ENCODE data around the gene APLN. TPM values are rescaled to one million over a fixed set of nuclear protein-coding genes. Genes with fewer than 3 reads are reported as not detected.

The APLN gene
- total RNA-seq, 1 donor from 2014 or later = 0.07 TPM

- intact Hi-C loops (cut with micrococcal nuclease) = no loop called here
These were observed 6.6 kb upstream of the APLN start for GRCh38 chrX:129661369-129661768.

GRCh38 chrX:129659861-129660260 is 5.1 kb upstream of the APLN start:
- intact Hi-C loops (cut with micrococcal nuclease) = loop anchor here (10.0 kb wide), 2 partner anchors 65 to 95 kb away; no protein-coding TSS in a partner anchor

DNA sequence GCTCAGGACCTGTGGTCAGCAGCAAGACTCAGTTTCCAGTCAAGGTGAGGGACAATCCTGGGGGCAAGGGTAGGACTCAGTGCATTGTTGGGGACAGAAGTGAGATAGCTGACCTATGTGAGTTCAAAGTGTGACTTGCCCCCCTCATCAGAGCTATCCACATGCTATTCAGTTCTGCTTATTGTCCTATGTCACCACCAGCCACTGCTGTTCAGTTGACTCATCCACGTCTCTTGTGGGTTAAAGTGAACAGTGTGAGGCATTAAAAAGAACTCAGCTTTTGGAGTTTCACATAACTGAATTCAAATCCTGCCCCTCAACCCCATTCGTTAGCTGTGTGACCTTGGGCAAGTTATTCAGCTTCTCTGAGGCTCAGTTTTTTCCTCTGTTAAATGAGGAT is 4.4 kb upstream of the APLN start:
- intact Hi-C loops (cut with micrococcal nuclease) = loop anchor here (10.0 kb wide), 2 partner anchors 66 to 96 kb away; no protein-coding TSS in a partner anchor

- intact Hi-C loops (cut with micrococcal nuclease) = loop anchor here (10.0 kb wide), 2 partner anchors 66 to 96 kb away; no protein-coding TSS in a partner anchor
These were observed 3.7 kb upstream of the APLN start for GRCh38 chrX:129658429-129658828.

- intact Hi-C loops (cut with micrococcal nuclease) = loop anchor here (2.0 to 10.0 kb wide), 3 partner anchors 69 to 167 kb away; no protein-coding TSS in a partner anchor
These were observed 942 bp upstream of the APLN start for GRCh38 chrX:129655547-129656249.

GRCh38 chrX:129653971-129654651 is 645 bp downstream of the APLN start:
- intact Hi-C loops (cut with micrococcal nuclease) = loop anchor here (2.0 to 10.0 kb wide), 3 partner anchors 71 to 169 kb away; no protein-coding TSS in a partner anchor

GRCh38 chrX:129653181-129653970 is 1.4 kb downstream of the APLN start:
- intact Hi-C loops (cut with micrococcal nuclease) = loop anchor here (10.0 kb wide), 2 partner anchors 71 to 101 kb away; no protein-coding TSS in a partner anchor

DNA sequence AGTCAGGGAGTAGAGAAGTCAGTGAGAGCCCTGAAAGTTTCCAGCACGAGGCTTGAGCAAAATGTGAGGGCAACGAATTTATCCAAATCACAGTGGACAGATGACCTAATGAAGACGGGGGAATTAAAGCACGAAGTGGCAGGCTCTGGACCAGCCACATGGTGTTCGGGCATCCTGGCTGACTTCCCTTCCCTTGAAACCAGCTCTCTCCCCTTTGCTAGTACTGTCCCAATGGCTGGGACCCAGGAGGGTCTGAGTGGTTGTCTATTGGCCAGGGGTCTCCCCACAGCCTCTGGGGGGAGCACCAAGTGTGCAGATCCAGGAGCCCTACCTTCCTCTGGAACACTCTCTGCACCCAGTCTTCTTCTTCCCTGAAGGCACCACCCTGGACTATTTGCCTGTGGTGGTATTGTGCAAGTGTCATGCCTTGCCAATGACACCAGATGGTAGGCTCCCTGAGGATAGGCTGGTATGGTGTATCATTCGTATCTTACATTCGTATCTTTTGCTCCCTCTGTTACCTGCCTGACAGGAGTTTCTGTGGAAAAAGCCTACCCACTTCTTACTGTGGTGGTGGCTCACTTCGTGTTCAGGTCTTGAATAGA is 2.1 kb downstream of the APLN start:
- intact Hi-C loops (cut with micrococcal nuclease) = loop anchor here (10.0 kb wide), 2 partner anchors 72 to 102 kb away; no protein-coding TSS in a partner anchor

- intact Hi-C loops (cut with micrococcal nuclease) = loop anchor here (10.0 kb wide), 2 partner anchors 73 to 103 kb away; no protein-coding TSS in a partner anchor
These were observed 2.8 kb downstream of the APLN start for GRCh38 chrX:129651756-129652564.

- intact Hi-C loops (cut with micrococcal nuclease) = loop anchor here (10.0 kb wide), 2 partner anchors 74 to 104 kb away; no protein-coding TSS in a partner anchor
These were observed 3.8 kb downstream of the APLN start for GRCh38 chrX:129650821-129651510.

DNA sequence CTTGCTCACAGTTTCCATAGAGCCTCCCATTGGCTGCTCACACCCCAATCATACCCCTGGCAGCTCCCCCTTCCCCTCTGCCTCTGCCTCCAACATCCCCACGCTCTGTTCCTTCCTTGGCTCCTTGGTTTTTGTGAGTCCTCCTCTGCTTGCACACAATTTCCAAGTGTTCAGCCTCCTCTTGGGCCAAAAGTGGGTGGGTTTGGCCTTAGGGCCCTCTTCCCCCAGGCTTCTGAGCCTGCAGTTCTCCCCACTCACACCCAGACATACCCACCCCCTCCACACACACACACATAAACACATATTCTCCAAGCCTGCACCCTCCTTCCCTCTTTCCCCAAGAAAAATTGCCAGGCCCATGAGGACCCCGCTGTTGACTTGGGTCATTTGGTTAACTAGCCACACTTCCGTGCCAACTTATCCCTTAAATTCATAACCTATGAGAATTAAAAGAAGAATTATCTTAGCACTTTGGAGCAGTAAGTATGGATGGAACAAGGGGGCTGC is 4.5 kb downstream of the APLN start:
- intact Hi-C loops (cut with micrococcal nuclease) = loop anchor here (10.0 kb wide), 2 partner anchors 75 to 105 kb away; no protein-coding TSS in a partner anchor

DNA sequence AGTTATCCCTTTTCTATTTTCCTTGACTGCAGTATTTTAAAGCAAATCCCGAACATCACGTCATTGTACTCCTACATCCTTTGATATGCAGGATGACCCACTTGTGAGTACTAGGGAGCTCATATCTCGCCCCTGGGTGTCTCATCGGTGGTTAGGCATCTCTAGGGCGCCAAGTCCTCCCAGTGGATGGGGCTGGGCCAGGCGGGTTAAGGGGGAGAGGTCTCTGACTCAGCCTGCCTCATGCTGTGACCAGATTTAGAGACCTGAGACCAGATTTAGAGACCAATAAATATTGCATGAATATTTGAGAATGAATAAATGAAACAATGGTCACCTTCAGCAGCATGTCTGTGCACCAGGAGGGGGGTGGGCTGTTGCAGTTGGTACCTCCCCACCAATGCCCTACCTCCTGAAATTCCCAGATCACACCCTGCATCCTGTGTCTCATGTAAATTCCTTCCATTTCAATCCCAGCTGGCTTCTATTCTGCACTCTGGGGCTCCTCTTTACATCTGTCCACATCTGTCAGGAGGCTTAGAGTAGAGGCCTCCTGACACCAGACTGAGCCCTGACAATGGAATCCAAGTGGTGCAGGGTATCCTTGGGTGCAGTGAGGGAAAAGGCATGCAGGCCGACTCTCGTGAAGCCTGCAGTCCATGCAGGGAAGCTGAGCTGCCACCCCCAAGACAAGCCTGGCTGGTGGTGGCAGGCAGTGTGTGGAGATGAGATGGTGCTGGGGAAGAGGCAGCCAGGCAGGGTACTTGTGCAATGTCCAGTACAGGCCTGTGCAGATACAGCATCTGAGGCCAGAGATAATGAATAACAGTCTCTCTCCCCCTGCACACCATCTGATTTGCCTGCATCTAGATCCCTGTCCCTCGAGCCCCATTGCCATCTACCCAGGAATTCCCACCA is 5.2 kb downstream of the APLN start:
- intact Hi-C loops (cut with micrococcal nuclease) = loop anchor here (10.0 kb wide), 2 partner anchors 75 to 105 kb away; no protein-coding TSS in a partner anchor

GRCh38 chrX:129648514-129649267 is 6.1 kb downstream of the APLN start:
- intact Hi-C loops (cut with micrococcal nuclease) = no loop called here

- intact Hi-C loops (cut with micrococcal nuclease) = no loop called here
These were observed 7.0 kb downstream of the APLN start for GRCh38 chrX:129647418-129648410.

DNA sequence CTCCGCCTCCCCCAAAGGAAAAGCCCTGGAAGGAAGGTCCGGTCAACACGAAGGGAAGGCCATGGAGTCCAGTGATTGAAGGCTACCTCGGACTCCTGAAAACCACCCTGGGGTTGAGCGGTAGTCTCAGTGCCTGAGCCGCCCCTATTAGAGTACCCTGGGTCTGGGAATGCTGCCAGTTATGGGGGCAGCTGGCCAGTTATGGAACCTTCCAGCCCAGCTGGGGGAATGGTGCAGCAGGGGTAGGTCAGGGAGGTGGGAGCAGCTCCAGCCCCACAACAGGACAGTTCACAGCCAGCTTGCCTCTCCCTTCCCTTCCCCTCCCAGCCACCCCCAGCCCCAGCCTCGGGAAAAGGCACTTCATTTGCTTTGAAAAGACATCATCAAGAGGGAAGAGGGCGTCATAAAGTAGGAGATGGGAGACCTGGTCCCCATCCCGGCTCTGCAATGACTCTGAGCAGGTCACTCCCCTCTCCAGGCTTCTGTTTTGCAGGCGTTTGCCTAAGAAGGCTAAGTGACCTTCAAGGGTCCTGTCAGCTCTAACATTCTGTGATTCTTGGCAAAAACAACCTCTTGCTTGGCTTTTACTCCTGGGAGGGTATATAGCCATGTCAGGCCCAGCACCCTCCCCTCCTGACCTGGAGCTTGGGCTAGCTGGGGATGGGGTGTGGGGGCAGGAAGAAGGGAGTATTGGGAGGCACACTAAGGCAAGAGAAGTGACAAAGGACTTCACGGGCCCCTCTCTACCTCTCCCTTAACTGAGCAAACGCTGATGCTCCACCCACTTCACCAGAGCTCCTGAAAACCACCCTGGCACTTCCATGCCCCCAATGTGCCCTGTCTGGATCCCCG is 8.0 kb downstream of the APLN start:
- intact Hi-C loops (cut with micrococcal nuclease) = no loop called here
